HG02981 (cell line): ENCODE results near the gene TCF23.
"Not testable (repeated sequence)": the region's sequence is repeated elsewhere in the genome, so short reads cannot be mapped to it uniquely, and the experiment has no call there.

ENCODE experiments used
- ATAC-seq: cut with Tn5 transposase; IDR thresholded peaks from one replicate; pipeline ENCODE4 v1.9.1; 2021; ENCODE audit warnings: mild to moderate bottlenecking, moderate library complexity; ENCODE audit not compliant: unreplicated experiment

Gene TCF23

GRCh38 chr2:27184115-27184514 lies 35.3 kb downstream of the TCF23 start:
- ATAC-seq, result no peak

DNA sequence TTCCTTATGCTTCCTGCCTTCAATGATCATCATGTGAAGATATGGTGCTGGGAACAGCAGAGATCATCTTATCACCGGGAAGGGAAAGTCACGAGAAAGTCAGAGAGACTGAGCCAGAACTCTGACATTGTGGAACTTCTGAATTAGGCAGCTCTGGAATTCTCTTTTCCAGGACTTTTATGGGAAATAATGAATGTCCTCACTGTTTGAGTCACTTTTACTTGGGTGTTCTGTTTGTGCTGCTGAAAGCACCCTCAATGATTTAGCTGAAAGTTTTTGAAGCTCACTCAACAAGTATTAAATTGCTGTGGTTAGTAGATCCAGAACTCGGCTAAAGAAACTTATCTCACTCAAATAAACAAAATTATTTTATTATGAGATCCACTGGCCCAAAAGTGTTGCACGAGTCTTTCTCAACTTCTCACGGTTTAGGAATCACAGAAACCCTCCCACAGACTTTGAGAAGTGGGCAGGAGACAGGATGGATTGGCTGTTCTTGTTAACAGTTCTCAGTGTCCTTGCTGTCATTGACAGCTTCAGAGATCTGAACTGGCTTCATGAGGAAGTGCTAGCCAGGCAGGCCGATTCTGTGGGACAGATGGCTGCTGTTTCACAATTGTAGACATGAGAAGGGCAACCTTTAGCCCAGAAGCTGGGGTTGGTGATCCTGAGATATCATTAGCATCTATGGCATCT lies 36.7 kb downstream of the TCF23 start:
- ATAC-seq, result no peak

- ATAC-seq, result no peak
Measured at GRCh38 chr2:27186613-27187345, 38.0 kb downstream of the TCF23 start.

DNA sequence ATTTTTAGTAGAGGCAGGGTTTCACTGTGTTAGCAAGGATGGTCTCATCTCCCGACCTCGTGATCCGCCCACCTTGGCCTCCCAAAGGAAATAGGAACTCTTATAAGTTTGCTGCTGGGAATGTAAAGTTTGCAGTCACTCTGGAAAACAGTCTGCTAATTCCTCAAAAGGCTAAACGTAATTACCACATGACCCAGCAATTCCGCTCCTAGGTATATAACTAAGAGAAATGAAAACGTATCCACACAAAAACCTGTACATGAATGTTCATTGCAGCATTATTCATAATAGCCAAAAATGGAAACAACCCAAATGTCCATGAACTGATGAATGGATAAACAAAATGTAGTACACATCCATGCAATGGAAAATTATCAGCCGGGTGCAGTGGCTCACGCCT lies 41.2 kb downstream of the TCF23 start:
- no peak for ATAC-seq

- no peak for ATAC-seq
Measured at GRCh38 chr2:27191070-27191829, 42.4 kb downstream of the TCF23 start.

DNA sequence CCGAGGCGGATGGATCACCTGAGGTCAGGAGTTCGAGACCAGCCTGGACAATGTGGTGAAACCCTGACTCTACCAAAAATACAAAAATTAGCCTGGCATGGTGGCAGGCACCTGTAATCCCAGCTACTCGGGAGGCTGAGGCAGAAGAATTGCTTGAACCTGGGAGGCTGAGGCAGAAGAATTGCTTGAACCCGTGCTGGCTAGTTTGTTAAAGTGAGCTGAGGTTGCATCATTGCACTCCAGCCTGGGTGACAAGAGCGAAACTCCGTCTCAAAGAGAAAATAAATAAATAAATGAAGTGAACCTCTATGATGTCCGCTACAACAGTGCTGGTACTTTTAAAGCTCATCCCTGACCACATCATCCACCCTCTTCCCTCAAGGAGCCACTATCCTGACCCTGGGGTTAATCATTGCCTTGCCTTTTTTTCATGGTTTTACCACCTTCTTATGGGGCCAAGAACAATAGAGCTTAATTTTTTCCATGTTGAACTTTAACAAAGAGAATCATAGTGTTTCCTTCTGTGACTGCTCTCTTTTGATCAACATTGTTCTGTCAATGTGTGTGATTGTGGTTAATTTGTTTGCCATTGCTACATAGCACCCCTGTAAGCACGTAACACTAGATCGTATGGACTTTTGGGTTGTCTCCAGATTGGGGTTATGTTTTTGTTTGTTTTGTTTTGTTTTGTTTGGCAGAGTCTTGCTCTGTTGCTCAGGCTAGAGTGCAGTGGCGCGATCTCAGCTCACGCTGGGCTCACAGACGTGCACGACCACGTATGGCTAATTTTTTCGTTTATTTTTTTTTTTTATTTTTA lies 45.9 kb downstream of the TCF23 start:
- no peak for ATAC-seq

DNA sequence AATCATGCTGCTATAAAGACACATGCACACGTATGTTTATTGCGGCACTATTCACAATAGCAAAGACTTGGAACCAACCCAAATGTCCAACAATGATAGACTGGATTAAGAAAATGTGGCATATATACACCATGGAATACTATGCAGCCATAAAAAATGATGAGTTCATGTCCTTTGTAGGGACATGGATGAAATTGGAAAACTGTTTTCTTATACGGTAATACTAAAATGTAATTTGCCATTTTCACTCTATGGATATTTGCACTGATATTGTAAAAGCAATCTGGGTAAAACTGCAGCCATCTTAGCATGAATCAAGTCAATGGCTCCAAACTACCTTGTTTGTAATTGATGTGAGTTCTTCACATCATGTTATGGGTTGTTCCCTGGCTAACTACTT lies 47.0 kb downstream of the TCF23 start:
- not testable (repeated sequence) for ATAC-seq

DNA sequence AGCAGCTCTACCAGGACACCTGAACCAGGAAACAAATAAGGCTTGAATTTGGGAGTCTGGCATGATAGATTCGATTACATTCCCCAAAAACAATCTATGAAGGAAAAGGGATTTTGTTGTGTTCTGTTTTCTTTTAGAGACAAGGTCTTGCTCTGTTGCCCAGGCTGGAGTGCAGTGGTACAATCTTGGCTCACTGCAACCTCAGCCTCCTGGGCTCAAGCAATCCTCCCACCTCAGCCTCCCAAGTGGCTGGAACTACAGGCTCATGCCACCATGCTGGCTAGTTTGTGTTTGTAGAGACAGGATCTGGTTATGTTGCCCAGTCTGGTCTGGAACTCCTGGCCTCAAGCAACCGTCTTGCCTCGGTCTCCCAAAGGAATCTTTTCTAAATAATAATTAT lies 49.3 kb downstream of the TCF23 start:
- not testable (repeated sequence) for ATAC-seq

DNA sequence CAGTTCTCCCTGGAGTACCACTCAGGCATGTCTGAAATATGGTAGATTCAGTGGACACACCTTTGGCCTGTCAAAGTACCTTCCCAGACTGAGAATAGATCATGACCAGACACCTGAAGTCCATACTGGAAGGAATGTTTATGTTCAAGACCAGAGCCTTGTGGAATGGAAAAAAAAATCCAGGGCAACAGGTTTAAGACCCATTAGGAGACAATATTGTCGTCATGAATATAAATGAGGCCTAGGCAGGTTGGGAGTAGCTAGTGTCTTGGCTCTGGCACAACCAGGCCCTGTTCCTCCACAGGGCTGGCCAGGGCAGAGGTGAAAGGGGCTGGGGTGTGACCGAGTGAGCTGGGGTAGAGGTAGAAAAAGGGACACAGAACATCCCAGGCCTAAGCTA lies 49.8 kb downstream of the TCF23 start:
- ATAC-seq, result no peak

DNA sequence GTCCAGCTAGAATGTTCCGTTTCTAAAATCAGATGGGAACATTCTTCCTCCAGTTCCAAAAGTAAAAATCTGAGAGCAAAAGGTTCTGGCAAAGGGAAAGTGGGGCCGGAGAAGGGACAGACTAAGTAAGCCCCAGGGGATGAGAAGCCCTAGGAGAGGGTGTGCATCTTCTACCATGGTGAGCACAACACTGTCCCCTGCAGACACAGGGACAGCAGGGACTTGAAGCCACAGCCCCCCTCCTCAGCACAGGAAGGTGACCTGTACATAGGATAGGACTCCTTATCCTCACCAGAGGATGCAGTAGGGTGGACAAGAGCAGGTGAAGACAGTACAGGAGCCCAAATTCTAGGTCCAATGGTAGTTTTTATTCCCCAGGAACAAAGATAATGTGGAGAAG lies 50.4 kb downstream of the TCF23 start:
- ATAC-seq, result no peak

- no peak for ATAC-seq
Measured at GRCh38 chr2:27201675-27202074, 52.9 kb downstream of the TCF23 start.

DNA sequence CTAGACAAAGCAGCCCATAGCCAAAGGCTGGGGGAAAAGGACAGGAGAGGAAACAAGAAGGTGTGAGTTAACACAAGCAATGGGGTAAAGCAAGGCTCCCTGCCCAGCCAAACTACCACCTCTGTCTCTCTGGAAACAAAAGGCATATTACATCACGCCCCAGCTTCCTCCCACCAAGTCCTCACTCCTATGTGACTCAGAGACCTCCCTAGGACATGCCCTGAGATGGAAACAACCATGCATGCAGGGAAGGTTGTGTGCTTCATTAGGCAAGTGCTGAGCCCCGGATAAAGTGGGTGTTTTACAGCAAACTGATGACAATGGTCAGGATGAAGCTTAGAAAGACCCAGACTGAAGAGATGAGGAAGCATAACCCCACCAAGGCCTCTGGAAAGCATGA lies 54.0 kb downstream of the TCF23 start:
- ATAC-seq, result no peak

DNA sequence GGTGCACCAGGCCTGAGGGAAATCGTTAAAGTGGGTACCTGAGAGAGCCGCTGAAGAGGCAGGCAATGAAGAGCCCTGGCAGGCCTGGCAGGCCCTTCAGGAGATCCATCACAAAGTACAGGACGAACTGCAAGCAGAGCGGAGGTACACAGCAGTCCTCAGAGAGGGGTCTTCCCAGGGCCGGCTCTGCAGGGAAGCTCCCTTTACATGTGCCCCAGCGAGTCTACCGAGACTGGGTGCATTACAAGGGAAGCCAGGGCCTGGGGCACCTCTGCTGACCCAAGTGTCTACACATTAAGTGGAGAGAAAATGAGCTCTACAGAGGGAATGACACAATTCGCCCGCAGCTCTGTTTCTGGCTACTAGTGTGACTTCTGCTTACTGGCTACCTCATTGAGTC lies 54.9 kb downstream of the TCF23 start:
- ATAC-seq, result no peak

GRCh38 chr2:27204566-27204965 lies 55.8 kb downstream of the TCF23 start:
- ATAC-seq, result no peak

DNA sequence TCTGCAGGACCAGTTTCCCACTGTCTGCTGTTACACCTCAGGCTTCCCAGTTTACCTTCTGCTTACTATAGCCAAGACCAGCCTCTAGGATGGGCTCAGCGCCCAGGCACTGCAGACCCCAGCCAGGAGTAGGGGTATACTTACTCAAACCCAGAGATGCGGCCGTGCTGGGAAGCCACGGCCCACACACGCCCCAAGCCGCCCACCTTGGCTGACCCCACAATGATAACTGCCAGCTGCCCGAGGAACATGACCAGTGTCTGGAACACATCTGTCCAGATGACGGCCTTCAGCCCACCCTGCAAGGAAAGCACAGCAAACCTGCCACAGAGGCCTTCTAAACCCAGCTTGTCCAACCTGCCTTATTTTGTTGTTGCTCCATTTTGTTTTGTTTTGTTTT lies 56.4 kb downstream of the TCF23 start:
- no peak for ATAC-seq

DNA sequence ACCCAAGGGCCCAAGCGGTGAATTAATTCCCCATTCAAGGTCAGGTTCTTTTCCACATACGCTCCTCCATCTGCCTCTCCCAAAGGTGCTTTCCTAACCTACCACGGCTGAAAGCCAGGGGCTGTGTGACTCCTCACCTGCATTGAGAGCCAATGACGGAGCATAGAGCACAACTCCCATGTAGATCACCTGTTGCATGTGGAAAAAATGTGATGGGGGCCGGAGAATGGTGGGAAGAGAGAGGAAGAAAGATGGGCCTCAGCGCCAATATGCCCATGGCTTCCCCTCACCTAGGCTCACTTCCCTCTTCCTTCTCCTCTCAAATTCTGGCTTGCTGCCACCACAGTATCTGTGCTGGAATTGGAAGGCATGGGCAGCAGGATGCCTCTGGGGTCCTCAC lies 57.5 kb downstream of the TCF23 start:
- no peak for ATAC-seq
